ENCODE results near the gene KRTAP9-6.
"Not testable (repeated sequence)": the region's sequence is repeated elsewhere in the genome, so short reads cannot be mapped to it uniquely, and the experiment has no call there.

KRTAP9-6 gene

GRCh38 chr17:41265078-41265477 lies at the start of gene KRTAP9-6:
KRTAP9-6 (plus strand) TSS chr17:41265378; CDS start chr17:41265378, 0 bp downstream.
- DNase-seq (ENCODE audit: low read depth, low spot score), result no peak

- no peak for DNase-seq (ENCODE audit: low read depth, low spot score)
Observed at GRCh38 chr17:41215681-41216080, 49.5 kb upstream of the KRTAP9-6 start.

GRCh38 chr17:41223821-41224220 lies 41.4 kb upstream of the KRTAP9-6 start:
- no peak for DNase-seq (ENCODE audit: low read depth, low spot score)

GRCh38 chr17:41226051-41226450 lies 39.1 kb upstream of the KRTAP9-6 start:
- no peak for DNase-seq (ENCODE audit: low read depth, low spot score)

- DNase-seq (ENCODE audit: low read depth, low spot score), result not testable (repeated sequence)
Observed at GRCh38 chr17:41226598-41227095, 38.5 kb upstream of the KRTAP9-6 start, which contains the start of gene KRTAP9-2. KRTAP9-2 (plus strand) TSS chr17:41226648; CDS start chr17:41226655, 7 bp downstream.

- DNase-seq (ENCODE audit: low read depth, low spot score), result no peak
Observed at GRCh38 chr17:41230094-41230493, 35.1 kb upstream of the KRTAP9-6 start.

GRCh38 chr17:41231731-41232130 lies 33.4 kb upstream of the KRTAP9-6 start:
- no peak for DNase-seq (ENCODE audit: low read depth, low spot score)

GRCh38 chr17:41232399-41233105 lies 32.6 kb upstream of the KRTAP9-6 start, which contains the start of gene KRTAP9-3:
KRTAP9-3 (plus strand) TSS chr17:41232449; CDS start chr17:41232502, 53 bp downstream.
- not testable (repeated sequence) for DNase-seq (ENCODE audit: low read depth, low spot score)

GRCh38 chr17:41237116-41237515 lies 28.1 kb upstream of the KRTAP9-6 start:
- not testable (repeated sequence) for DNase-seq (ENCODE audit: low read depth, low spot score)

GRCh38 chr17:41237949-41238437 lies 27.2 kb upstream of the KRTAP9-6 start, which contains the start of gene KRTAP9-8:
KRTAP9-8 (plus strand) TSS chr17:41237999; CDS start chr17:41238052, 53 bp downstream.
- not testable (repeated sequence) for DNase-seq (ENCODE audit: low read depth, low spot score)

- DNase-seq (ENCODE audit: low read depth, low spot score), result not testable (repeated sequence)
Observed at GRCh38 chr17:41246995-41247787, 18.0 kb upstream of the KRTAP9-6 start.

GRCh38 chr17:41249637-41250240 lies 15.4 kb upstream of the KRTAP9-6 start, which contains the start of gene KRTAP9-4:
KRTAP9-4 (plus strand) TSS chr17:41249687; CDS start chr17:41249721, 34 bp downstream.
- not testable (repeated sequence) for DNase-seq (ENCODE audit: low read depth, low spot score)

GRCh38 chr17:41251261-41251660 lies 13.9 kb upstream of the KRTAP9-6 start:
- DNase-seq (ENCODE audit: low read depth, low spot score), result no peak

GRCh38 chr17:41254861-41255260 lies 10.3 kb upstream of the KRTAP9-6 start:
- DNase-seq (ENCODE audit: low read depth, low spot score), result no peak

GRCh38 chr17:41255381-41256290 lies 9.5 kb upstream of the KRTAP9-6 start, which contains the start of gene KRTAP9-9:
KRTAP9-9 (plus strand) TSS chr17:41255384.
- DNase-seq (ENCODE audit: low read depth, low spot score), result not testable (repeated sequence)

- no peak for DNase-seq (ENCODE audit: low read depth, low spot score)
Observed at GRCh38 chr17:41256291-41256685, 8.9 kb upstream of the KRTAP9-6 start.

GRCh38 chr17:41258406-41258805 lies 6.8 kb upstream of the KRTAP9-6 start:
- DNase-seq (ENCODE audit: low read depth, low spot score), result no peak

- DNase-seq (ENCODE audit: low read depth, low spot score), result no peak
Observed at GRCh38 chr17:41263212-41263611, 2.0 kb upstream of the KRTAP9-6 start.

- DNase-seq (ENCODE audit: low read depth, low spot score), result no peak
Observed at GRCh38 chr17:41264599-41264998, 579 bp upstream of the KRTAP9-6 start.

- no peak for DNase-seq (ENCODE audit: low read depth, low spot score)
Observed at GRCh38 chr17:41267711-41268110, 2.5 kb downstream of the KRTAP9-6 start.
